HG03139 (cell line): ENCODE results near the gene KANSL3.
"Not testable (repeated sequence)": the region's sequence is repeated elsewhere in the genome, so short reads cannot be mapped to it uniquely, and the experiment has no call there.

Experiments used
- ATAC-seq: cut with Tn5 transposase; IDR thresholded peaks from one replicate; pipeline ENCODE4 v1.9.1; 2021; ENCODE audit not compliant: unreplicated experiment

Gene KANSL3

DNA sequence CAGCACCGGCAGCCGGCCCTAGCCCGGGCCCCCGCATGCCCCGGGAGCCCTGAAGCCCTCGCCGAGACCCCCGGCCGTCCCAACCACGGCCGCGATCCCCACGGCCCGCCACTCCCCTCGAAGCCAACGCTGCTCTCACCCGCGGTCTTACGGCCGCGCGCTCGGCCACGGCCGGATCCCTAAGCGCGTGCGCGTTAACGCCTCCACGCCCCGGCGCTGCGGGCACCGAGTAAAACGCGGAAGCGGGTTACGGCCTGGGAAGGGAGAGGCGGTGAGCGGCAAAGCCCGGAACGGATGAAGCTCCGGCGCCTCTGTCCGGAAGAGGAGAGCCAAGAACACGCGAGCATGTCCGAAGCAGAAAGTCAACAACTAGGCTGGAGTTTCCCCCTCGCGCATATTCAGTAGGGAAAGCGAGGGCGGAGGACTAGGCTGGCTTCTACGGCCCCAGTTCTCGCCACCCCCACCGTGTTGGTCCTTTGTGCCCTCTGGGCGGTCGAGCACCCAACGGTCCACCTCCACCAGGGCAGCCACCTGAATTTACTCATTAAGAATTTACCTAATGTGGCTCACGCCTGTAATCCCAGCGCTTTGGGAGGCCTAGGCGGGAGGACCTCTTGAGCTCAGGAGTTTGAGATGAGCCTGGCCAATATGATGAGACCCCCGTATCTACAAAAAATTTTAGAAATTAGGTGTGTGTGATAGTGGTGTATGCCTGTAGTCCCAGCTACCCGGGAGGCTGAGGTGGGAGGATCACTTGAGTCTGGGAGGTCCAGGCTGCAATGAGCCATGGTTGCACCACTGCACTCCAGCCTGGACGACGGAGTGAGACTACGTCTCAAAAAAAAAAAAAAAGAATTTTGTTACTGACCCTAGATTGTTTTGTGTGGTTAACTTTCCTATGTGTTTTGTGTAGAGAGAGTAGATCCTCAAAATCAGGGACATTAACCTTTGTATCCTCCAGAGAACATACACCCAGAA, at the start of gene KANSL3:
KANSL3 (minus strand) TSS at position 169 of the 978 bp plus-strand sequence. CDS start 1,177 bp downstream, outside the sequence.
- peak; percentile 67 for ATAC-seq

DNA sequence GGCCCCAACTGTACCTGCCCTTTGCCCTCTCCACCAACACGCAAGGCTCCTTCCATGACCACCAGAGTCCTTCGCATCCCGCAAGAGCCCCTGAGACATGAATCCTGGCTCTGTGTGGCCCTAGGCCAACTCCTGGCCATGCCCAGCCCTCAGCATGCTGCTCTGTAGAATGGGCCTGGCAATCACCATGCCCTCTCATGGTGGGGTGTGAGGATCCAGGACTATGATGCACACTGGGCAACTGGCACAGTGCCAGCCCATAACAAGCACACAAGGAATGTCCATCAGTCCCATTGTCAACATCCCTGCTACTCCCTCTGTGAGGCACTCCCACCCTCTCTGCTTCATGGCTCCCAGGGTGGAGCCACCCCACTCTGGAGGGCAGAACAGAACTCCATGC, 49.2 kb upstream of the KANSL3 start:
- no peak for ATAC-seq

DNA sequence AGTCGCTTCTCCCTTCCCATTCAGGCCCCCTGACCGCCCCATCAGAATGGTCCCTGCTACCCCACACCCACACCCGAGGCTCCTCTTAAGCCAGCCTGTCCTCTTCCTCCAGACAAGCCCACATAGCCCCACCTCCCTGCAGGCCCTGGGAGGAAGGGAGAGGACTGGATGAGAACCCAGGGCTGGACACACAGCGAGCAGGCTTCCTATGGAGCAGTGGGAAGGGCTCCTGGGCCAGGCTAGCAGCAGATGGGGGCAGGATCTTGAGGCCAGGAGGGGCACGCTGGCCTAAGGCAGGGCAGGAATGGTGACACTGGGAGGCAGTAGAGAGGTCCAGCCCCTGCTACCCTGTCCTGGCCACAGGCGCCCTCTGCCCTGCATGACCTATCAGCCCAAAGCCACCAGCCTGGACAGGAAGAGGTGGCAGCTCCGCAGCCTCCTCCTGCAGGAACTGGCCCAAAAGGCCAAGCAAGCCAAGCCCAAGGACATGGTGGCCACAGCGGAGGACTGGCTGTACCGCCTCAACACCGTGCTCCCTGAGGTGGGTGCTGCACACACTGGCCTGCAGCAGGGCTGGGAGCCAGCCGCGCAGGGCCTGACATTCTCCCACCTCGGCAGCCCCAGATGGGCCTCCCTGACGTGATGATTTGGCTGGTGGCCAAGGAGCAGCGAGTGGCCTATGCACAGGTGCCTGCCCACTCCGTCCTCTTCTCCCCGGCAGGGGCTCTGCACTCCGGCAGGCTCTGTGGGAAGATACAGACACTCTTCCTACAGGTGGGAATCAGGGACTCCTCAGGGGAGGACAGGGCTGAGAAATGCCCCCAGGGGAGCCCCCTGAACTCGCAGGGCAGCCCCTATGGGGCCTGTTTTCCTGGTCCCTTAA, 47.7 kb upstream of the KANSL3 start:
- ATAC-seq, result no peak

DNA sequence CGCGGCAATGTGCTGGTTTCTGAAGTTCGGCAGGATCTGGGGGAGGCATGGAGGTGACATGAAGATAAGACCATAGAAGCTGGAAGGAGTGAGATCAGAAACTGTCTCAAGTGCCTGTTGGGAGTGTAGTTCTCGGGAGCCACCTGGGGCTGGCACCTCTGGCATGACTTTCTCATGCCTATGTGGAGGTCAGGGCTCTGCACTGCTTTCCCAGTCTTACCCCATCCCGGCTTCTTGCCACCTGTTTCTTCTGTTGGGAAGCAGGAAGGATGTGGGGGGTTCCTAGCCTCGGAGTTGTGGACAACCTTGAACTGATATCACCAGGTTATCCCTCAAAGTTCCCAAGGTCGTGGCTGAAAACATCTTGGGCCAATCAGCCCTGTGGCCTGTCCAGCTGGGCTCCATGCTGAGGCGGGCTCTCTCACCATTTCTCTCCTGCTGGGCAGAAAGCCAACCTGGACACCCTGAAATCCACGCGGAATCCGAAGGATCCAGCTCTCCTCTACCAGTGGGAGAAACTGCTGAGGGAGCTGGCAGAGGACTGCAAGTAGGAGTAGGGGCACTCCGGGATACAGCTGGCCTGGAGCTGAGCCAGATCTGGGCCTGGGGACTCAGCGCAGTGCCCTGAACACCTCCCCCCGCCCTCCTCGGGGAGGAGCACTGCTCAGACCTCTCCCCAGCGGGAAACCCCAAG, 46.9 kb upstream of the KANSL3 start:
- no peak for ATAC-seq

GRCh38 chr2:96683972-96684820, 46.1 kb upstream of the KANSL3 start:
- ATAC-seq, result no peak

- no peak for ATAC-seq
These were observed 45.2 kb upstream of the KANSL3 start for GRCh38 chr2:96683307-96683706.

DNA sequence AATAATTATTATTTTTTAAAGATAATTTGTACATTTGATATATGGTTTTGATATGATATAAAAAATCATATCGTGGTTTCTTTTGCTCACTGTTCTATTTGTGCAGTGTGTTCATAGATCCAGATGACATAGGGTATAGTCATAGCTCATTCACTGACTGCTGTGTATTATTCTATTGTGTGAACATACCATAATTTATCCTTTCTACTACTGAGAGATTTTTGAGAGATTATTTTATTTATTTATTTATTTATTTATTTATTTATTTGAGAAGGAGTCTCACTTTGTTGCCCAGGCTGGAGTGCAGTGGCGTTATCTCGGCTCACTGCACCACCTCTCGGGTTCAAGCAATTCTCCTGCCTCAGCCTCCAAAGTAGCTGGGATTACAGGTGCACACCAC, 43.4 kb upstream of the KANSL3 start:
- no peak for ATAC-seq

DNA sequence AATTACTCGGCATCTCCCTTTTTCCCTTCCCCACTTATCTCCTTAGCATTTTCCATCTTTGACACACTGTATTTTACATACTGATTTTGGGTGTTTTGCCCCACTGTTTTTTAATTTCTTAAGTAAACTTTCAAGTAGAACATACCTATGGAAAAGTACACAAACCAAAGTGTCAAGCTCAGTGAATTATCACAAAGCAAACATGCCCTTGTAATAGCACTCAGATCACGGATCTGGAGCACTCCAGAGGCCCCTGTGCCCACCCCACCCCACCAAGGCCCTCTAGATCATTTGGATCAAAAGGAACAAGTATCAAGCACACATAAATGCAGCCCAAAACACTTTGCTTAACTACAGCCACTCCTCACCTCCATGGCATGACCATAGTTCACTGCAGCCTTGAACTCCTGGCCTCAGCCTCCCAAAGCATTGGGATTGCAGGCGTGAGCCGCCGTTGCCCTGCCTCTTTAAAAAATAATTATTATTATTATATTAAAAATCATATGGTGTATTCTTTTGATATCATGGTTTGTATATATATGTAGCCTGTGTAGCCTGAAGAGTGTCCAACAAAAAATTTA, 42.5 kb upstream of the KANSL3 start:
- no peak for ATAC-seq

DNA sequence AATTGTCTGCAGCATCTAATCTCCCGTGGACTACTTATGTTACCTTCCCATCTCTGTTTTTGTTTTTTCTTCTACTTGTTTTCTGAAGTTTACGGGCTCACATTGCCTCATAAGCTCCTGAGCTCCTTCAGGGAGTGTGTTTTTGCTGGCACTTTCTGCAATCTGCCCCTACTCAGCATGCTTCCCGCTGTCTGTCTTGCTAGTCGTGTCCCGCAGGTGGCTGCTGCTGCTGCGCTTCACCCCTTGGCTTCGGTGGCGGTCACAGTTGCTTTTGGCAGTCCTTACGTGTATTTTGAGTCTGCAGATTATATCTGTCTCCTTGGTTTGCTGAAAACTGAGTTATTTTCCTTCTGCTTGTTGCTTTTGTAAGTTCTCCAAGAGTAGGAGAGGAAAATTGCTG, 41.7 kb upstream of the KANSL3 start:
- ATAC-seq, result no peak

- ATAC-seq, result no peak
These were observed 31.6 kb upstream of the KANSL3 start for GRCh38 chr2:96669539-96670215.

DNA sequence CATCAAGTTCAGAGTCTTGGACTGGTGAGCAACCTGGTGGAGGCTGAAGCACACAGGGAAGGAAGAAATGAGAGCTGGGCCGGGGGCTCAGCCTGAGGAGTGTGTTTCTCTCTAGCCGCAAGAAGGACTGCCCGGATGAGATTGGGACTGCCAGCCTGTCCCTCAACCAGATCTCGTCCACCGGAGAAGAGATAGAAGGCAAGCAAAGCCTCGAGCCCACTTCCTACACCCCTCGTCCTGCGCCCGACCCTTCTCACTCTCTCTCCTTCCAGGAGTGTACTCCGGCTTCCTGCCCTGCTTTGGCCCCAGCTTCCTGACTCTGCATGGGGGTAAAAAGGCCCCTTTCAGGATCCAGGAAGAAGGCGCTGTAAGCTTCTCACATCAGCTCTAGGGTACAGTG, 30.7 kb upstream of the KANSL3 start:
- no peak for ATAC-seq

GRCh38 chr2:96665717-96666116, 27.6 kb upstream of the KANSL3 start:
- not testable (repeated sequence) for ATAC-seq

DNA sequence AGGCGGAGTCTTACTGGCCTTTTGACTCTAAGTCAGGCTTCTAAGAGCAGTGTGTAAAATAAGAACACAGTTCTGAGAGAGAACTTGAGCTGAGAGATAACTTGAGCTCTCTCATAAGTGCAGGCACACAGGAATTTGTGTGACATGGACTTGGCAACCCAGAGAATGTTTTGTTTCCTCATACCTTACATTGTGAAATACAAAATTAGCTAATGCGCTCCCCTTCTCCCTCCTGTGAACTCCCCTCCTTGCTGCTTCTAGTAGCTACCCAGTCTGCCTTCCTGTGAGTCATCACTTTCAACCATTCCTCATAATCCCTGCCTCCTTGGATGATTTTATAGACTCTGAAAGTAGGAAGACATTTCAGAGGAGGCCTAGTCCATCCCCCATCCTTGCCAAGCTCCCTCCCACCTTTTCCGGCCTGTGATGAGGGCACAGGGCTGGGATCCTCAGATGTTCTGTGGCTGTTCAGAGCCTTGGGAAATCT, 27.0 kb upstream of the KANSL3 start:
- ATAC-seq, result no peak

GRCh38 chr2:96664366-96664925, 26.3 kb upstream of the KANSL3 start:
- no peak for ATAC-seq

- no peak for ATAC-seq
These were observed 25.7 kb upstream of the KANSL3 start for GRCh38 chr2:96663829-96664228.

DNA sequence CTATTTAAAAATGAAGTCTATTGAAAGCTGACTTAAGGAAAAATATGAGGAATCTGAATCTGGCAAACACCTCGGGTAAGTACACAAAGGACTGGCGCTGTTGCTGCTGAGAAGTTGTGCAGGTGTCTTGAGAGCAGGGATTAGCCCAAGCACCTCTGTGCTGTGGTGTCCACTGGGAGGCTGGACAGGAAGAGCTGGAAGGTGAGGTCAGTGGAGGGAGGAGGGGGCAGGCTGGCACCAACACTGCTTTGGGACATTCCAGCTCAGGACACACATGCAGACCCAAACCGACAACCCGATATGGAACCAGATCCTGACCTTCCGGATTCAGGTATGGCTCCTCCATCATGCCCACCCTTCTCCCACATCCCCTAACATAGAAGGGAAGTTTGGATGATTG, 25.1 kb upstream of the KANSL3 start:
- no peak for ATAC-seq

GRCh38 chr2:96662360-96662759, 24.2 kb upstream of the KANSL3 start:
- no peak for ATAC-seq

DNA sequence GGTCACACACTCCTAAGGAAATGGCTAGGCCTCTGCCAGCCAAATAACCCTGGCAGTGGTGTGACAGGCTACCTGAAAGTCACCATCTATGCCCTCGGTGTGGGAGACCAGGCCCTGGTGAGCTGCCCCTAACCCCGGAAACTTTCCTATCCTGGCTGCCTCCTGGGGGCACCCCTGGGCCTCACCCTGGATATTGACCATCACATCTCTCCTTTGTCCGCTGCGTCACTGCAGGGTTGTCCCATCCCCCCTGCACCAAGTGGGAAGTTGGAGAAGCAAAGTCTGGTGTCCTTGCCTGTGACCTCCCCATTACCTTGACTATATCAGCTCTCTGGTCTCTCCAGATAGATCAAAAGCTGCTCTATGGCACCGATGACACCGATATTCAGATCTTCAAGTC, 23.2 kb upstream of the KANSL3 start:
- no peak for ATAC-seq

GRCh38 chr2:96656540-96656939, 18.4 kb upstream of the KANSL3 start:
- ATAC-seq, result no peak
